H1 (cell line): Measurements from ENCODE around the gene HIVEP3. TPM values are rescaled to one million over a fixed set of nuclear protein-coding genes. Genes with fewer than 3 reads are reported as not detected.

ENCODE experiments used
- CTCF ChIA-PET: fragments of 300-600 bp; sonication (Branson Sonifier 250); formaldehyde crosslinking; loops from one replicate; lab custom pipeline; 2021; ENCODE audit not compliant: partially characterized antibody; lab: Charles Lee
- POLR2A ChIA-PET: fragments of 300-600 bp; sonication (Branson Sonifier 250); formaldehyde crosslinking; loops from one replicate; lab custom pipeline; 2021; ENCODE audit warnings: inconsistent platforms; ENCODE audit not compliant: partially characterized antibody; lab: Charles Lee
- DNase-seq, 2 experiments: peaks; one replicate each; pipeline versions ENCODE4 v3.0.0 to v3.0.0-alpha.2; 2010 to 2022; ENCODE audit warnings: low spot score in 2 of 2, low read depth in 1 of 2, mixed read lengths in 1 of 2
- FAIRE-seq: peaks from 2 replicates; lab custom pipeline; 2011; peaks lifted over from hg19 to GRCh38; lab: Jason Lieb, UNC
- H2AFZ ChIP-seq: 2 replicates; pipeline ENCODE4 v1.8.1; 2012; ENCODE audit warnings: low read length, inconsistent platforms
- H2AK5ac ChIP-seq: 2 replicates; pipeline ENCODE4 v1.6.1; 2013; ENCODE audit warnings: low read depth, low read length
- H2BK120ac ChIP-seq: replicated peaks from 2 replicates; pipeline ENCODE3; 2013; ENCODE audit warnings: low read depth, low read length, inconsistent platforms
- H2BK12ac ChIP-seq: 2 replicates; pipeline ENCODE4 v1.6.1; 2013; ENCODE audit warnings: low read depth, low read length
- H2BK15ac ChIP-seq: 2 replicates; pipeline ENCODE4 v1.6.1; 2013; ENCODE audit warnings: low read length
- H2BK20ac ChIP-seq: 2 replicates; pipeline ENCODE4 v1.6.1; 2013; ENCODE audit warnings: low read length
- H2BK5ac ChIP-seq: 2 replicates; pipeline ENCODE4 v1.6.1; 2013; ENCODE audit warnings: low read depth, low read length
- H3K14ac ChIP-seq: 2 replicates; pipeline ENCODE4 v1.6.1; 2013; ENCODE audit warnings: inconsistent platforms; ENCODE audit not compliant: insufficient read length
- H3K18ac ChIP-seq: 2 replicates; pipeline ENCODE4 v1.6.1; 2013; ENCODE audit warnings: low read length; ENCODE audit errors: extremely low read depth
- H3K23ac ChIP-seq: 2 replicates; pipeline ENCODE4 v1.6.1; 2013; ENCODE audit warnings: inconsistent platforms; ENCODE audit not compliant: insufficient read length
- H3K23me2 ChIP-seq: 2 replicates; pipeline ENCODE4 v1.6.1; 2013; ENCODE audit warnings: low read depth, low read length
- H3K27ac ChIP-seq: 2 replicates; pipeline ENCODE4 v1.6.1; 2011; ENCODE audit warnings: low read depth, low read length, inconsistent platforms
- H3K27me3 ChIP-seq, 4 experiments: replicated peaks in 1 of 4; 1 replicate in 1 of 4; 2 replicates in 3 of 4; pipeline versions ENCODE4 v1.6.1 to v1.8.1; 2011 to 2013; ENCODE audit warnings: low read length in 3 of 4, mild to moderate bottlenecking in 3 of 4, inconsistent platforms in 2 of 4, mixed read lengths in 2 of 4, moderate library complexity in 1 of 4; ENCODE audit not compliant: control insufficient read depth in 3 of 4, insufficient read depth in 3 of 4; ENCODE audit errors: extremely low read depth in 1 of 4
- H3K36me3 ChIP-seq, 4 experiments: 2 replicates each; pipeline versions ENCODE4 v1.6.1 to v1.8.1; 2011 to 2013; ENCODE audit warnings: mild to moderate bottlenecking in 4 of 4, low read length in 3 of 4, moderate library complexity in 2 of 4, control low read depth in 1 of 4, inconsistent platforms in 1 of 4; ENCODE audit not compliant: insufficient read depth in 4 of 4, control insufficient read depth in 2 of 4
- H3K4ac ChIP-seq: replicated peaks from 2 replicates; pipeline ENCODE3; 2013; ENCODE audit warnings: low read length, low read depth, mixed read lengths, inconsistent platforms; ENCODE audit not compliant: insufficient read length
- H3K4me1 ChIP-seq, 4 experiments: replicated peaks in 1 of 4; 1 replicate in 1 of 4; 2 replicates in 3 of 4; pipeline versions ENCODE4 v1.6.1 to v1.8.1; 2011 to 2013; ENCODE audit warnings: low read length in 3 of 4, inconsistent platforms in 2 of 4, mixed read lengths in 1 of 4; ENCODE audit not compliant: insufficient read depth in 4 of 4, control insufficient read depth in 3 of 4
- H3K4me2 ChIP-seq, 2 experiments: 2 replicates each; pipeline versions ENCODE4 v1.6.1 to v1.8.1; 2011 to 2013; ENCODE audit warnings: low read depth in 2 of 2, low read length in 2 of 2, control low read depth in 1 of 2, inconsistent platforms in 1 of 2, mild to moderate bottlenecking in 1 of 2; ENCODE audit not compliant: insufficient read depth in 1 of 2
- H3K4me3 ChIP-seq, 4 experiments: fragments of 200-600, 300-600 bp in 1 of 4; sonication (generic), shearing (Covaris generic), sonication (Bioruptor Twin) in 1 of 4; 2 replicates each; pipeline versions ENCODE4 v1.5.1 to v1.8.1; 2011 to 2016; ENCODE audit warnings: low read length in 4 of 4, low read depth in 3 of 4, control low read depth in 2 of 4, inconsistent platforms in 2 of 4, mild to moderate bottlenecking in 2 of 4, mixed read lengths in 1 of 4, moderate library complexity in 1 of 4; ENCODE audit not compliant: insufficient read depth in 2 of 4; ENCODE audit errors: extremely low read depth in 1 of 4
- H3K56ac ChIP-seq: replicated peaks from 2 replicates; pipeline ENCODE3; 2013; ENCODE audit warnings: low read depth, mild to moderate bottlenecking, mixed read lengths, low read length, inconsistent platforms; ENCODE audit not compliant: insufficient read length
- H3K79me1 ChIP-seq: 2 replicates; pipeline ENCODE4 v1.6.1; 2013; ENCODE audit warnings: low read depth, low read length, control low read depth
- H3K79me2 ChIP-seq, 2 experiments: 2 replicates each; pipeline versions ENCODE4 v1.6.1 to v1.8.1; 2012 to 2013; ENCODE audit warnings: low read length in 2 of 2, mild to moderate bottlenecking in 2 of 2, inconsistent platforms in 1 of 2; ENCODE audit not compliant: insufficient read depth in 2 of 2, control insufficient read depth in 1 of 2
- H3K9ac ChIP-seq, 4 experiments: replicated peaks in 1 of 4; 1 replicate in 1 of 4; 2 replicates in 3 of 4; pipeline versions ENCODE4 v1.6.1 to v1.8.1; 2011 to 2013; ENCODE audit warnings: low read depth in 3 of 4, low read length in 3 of 4, control low read depth in 2 of 4, mild to moderate bottlenecking in 2 of 4, moderate library complexity in 2 of 4, inconsistent platforms in 1 of 4; ENCODE audit errors: extremely low read depth in 1 of 4
- H3K9me3 ChIP-seq, 2 experiments: 2 replicates each; pipeline versions ENCODE4 v1.6.1 to v1.8.1; 2012 to 2013; ENCODE audit warnings: mild to moderate bottlenecking in 2 of 2, moderate library complexity in 2 of 2, control low read depth in 1 of 2, inconsistent platforms in 1 of 2, low read depth in 1 of 2, low read length in 1 of 2, mixed read lengths in 1 of 2; ENCODE audit not compliant: insufficient read depth in 2 of 2
- H4K20me1 ChIP-seq, 2 experiments: replicated peaks in 1 of 2; 2 replicates each; pipeline versions ENCODE3 to v1.8.1; 2011 to 2013; ENCODE audit warnings: inconsistent platforms in 2 of 2, low read length in 2 of 2, mild to moderate bottlenecking in 1 of 2; ENCODE audit not compliant: insufficient read depth in 2 of 2, control insufficient read depth in 1 of 2
- H4K5ac ChIP-seq: 2 replicates; pipeline ENCODE4 v1.6.1; 2013; ENCODE audit warnings: low read length, low read depth, mixed read lengths, inconsistent platforms; ENCODE audit not compliant: insufficient read length
- H4K8ac ChIP-seq: 2 replicates; pipeline ENCODE4 v1.8.0; 2013; ENCODE audit warnings: mild to moderate bottlenecking, moderate library complexity, low read length, inconsistent platforms; ENCODE audit not compliant: insufficient read depth; ENCODE audit errors: extremely low read depth
- H4K91ac ChIP-seq: replicated peaks from 2 replicates; pipeline ENCODE3; 2013; ENCODE audit warnings: low read length, mixed read lengths, inconsistent platforms; ENCODE audit not compliant: insufficient read length
- SUZ12 ChIP-seq: fragments of 200-600 bp; sonication (generic); IDR thresholded peaks from 2 replicates; pipeline ENCODE4 v1.6.1; 2012; ENCODE audit warnings: mild to moderate bottlenecking, inconsistent platforms, low read length, moderate library complexity, mixed read lengths
- TBP ChIP-seq: IDR thresholded peaks from 2 replicates; pipeline ENCODE4 v1.6.1; 2011; ENCODE audit warnings: low read depth, low read length, improper control_type of control experiment
- WGBS, 2 experiments: shearing (Covaris generic) in 1 of 2; methylation state at CpG; one replicate each; pipeline versions ENCODE4 v1.1.6 to v1.1.7; 2013 to 2015; ENCODE audit warnings: low lambda C conversion rate in 2 of 2, mixed read lengths in 2 of 2, inconsistent platforms in 1 of 2, low coverage in 1 of 2, missing lambda C conversion rate in 1 of 2; ENCODE audit not compliant: insufficient replicate concordance in 2 of 2, insufficient coverage in 1 of 2, insufficient read length in 1 of 2; ENCODE audit errors: extremely low coverage in 1 of 2, missing lambda C conversion rate in 1 of 2; 5-methylcytosine and 5-hydroxymethylcytosine counted together
- polyA plus RNA-seq, 7 experiments: library from polyadenylated mRNA; depleted of rRNA in 3 of 7; stranded (reverse) in 5 of 7; unstranded in 2 of 7; fragments of >200 nt in 5 of 7; fragments of 200-250 nt in 2 of 7; gene quantifications; 1 replicate in 5 of 7; 2 replicates in 1 of 7; 4 replicates in 1 of 7; pipeline versions ENCODE4 v1.2.1 to v1.2.3, GENCODE V29; 2011 to 2013; ENCODE audit warnings: missing spikeins in 2 of 7, mixed read lengths in 2 of 7
- total RNA-seq: library from RNA; stranded (reverse); fragmentation: NEBNext Ultra II Directional; extraction: Animal tissue kit (Norgen Biotek cat#: 25700); gene quantifications from 2 replicates; pipeline ENCODE4 v1.2.1, GENCODE V29; 2021

Gene HIVEP3
- total and polyA plus RNA-seq, 2 of the 8 experiments (the other 6 are each of a cell fraction or from before 2014, with no cell fraction given) = 0.24 to 0.69 TPM

- no peak overlapping the region for H3K14ac ChIP-seq
- no peak for FAIRE-seq
- no peak overlapping the region for H4K91ac ChIP-seq
Measured at GRCh38 chr1:41501581-41501980, 417.1 kb downstream of the HIVEP3 start.

More at GRCh38 chr1:41501581-41501980, 417.1 kb downstream of the HIVEP3 start:
- Histone ChIP-seq H2BK120ac (no peak overlapping the region), H3K23ac (no peak overlapping the region), H4K20me1 (no peaks in the 10 kb centered on the region), H3K23me2 (0 out of 2 replicates have a peak, but pooled peaks cover 2% of the 10 kb centered on the region), H2BK12ac (no peak overlapping the region), H2BK5ac (no peak overlapping the region), H3K4ac (no peak overlapping the region), H3K79me2 (no peaks in the 10 kb centered on the region), H3K27me3 (peaks cover 0 to 11% (median 8%) of the 10 kb centered on the region in 4 experiments; a peak in 3 of 7 replicates), H3K9ac (no peak overlapping the region), H2AFZ (no peak overlapping the region), H3K18ac (no peak overlapping the region), H2AK5ac (no peak overlapping the region), H3K27ac (no peak overlapping the region), H3K56ac (no peak overlapping the region), H4K5ac (no peak overlapping the region), H3K4me2 (no peak overlapping the region), H3K9me3 (no peaks in the 10 kb centered on the region), H2BK20ac (no peak overlapping the region), H3K79me1 (no peaks in the 10 kb centered on the region), H3K4me3 (no peak overlapping the region), H3K4me1 (peaks cover 0 to 14% (median 7%) of the 10 kb centered on the region in 4 experiments; a peak in 6 of 7 replicates), H3K36me3 (no peaks in the 10 kb centered on the region; a peak in 1 of 8 replicates), H4K8ac (no peak overlapping the region), H2BK15ac (no peak overlapping the region)
- no peak for TF ChIP-seq SUZ12
- no peak for TF ChIP-seq TBP
- ChIA-PET CTCF (interaction anchor here (0.6 to 7.5 kb wide), 8 partner anchors 9 to 205 kb away, joined by 3 to 85 read pairs (median 4); no protein-coding TSS in a partner anchor), POLR2A (interaction anchor here (1.7 to 1.9 kb wide), 2 partner anchors 12 to 14 kb away, joined by 5 to 6 read pairs; no protein-coding TSS in a partner anchor)
- WGBS, 2 experiments = 89% methylated on average over 8 of the region's 20 CpGs; no CpG with 5 or more reads in 1 of the 2 experiments
- DNase-seq = no peak
